ENCODE data around the gene CNTROB.
A peak's percentile ranks its signal among the peaks of the same experiment; 100 is the strongest.

The CNTROB gene, protein sequence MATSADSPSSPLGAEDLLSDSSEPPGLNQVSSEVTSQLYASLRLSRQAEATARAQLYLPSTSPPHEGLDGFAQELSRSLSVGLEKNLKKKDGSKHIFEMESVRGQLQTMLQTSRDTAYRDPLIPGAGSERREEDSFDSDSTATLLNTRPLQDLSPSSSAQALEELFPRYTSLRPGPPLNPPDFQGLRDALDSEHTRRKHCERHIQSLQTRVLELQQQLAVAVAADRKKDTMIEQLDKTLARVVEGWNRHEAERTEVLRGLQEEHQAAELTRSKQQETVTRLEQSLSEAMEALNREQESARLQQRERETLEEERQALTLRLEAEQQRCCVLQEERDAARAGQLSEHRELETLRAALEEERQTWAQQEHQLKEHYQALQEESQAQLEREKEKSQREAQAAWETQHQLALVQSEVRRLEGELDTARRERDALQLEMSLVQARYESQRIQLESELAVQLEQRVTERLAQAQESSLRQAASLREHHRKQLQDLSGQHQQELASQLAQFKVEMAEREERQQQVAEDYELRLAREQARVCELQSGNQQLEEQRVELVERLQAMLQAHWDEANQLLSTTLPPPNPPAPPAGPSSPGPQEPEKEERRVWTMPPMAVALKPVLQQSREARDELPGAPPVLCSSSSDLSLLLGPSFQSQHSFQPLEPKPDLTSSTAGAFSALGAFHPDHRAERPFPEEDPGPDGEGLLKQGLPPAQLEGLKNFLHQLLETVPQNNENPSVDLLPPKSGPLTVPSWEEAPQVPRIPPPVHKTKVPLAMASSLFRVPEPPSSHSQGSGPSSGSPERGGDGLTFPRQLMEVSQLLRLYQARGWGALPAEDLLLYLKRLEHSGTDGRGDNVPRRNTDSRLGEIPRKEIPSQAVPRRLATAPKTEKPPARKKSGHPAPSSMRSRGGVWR

DNA sequence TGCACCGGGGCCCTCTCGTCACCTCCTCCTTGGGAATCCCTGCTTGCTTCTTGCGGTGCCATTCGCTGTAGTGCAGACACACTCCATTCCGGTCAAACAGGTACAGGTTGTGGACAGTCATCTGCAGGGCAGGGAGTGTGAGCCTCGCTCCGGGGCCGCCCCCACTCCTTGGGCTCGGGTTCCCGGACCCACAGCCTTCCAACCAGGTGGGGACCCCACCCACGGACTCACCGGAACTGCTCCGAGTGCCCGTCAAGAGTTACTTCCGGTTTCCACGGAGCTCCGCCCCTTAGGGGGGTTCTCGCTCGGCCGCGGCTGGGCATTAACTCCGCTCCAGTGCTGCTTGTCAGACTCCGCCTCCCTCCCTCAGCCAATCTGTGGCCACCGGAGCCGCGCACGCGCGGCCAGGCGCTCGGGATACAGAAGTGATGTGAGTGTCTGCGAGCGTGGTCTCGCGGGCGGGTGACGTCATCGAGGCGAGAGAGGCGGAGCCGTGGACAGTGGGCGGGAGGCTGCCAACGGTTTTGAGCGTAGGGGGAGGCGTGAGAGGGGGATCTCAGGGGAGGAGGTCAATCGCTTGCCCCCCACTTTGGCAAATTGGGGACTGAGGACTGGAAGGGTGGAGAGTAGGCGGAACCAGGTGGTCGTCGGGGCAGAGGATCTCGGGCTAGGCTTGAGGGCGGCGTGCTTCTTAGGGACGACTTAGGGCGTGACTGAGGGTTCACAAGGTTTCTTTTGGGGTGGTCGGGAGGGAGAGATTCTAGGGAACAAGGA, at the start of gene CNTROB, which contains the start of gene TRAPPC1:
CNTROB (plus strand) TSS at position 498 of the 774 bp plus-strand sequence. CDS start 874 bp downstream, outside the sequence.
TRAPPC1 (minus strand) TSS at position 238 of the 774 bp plus-strand sequence; CDS start at position 121, 117 bp downstream.
- in situ Hi-C loops (cut with MboI; ENCODE audit: low sequenced_read_pairs, unreplicated experiment) = no loop called here
- TF ChIP-seq, protein P1, sequence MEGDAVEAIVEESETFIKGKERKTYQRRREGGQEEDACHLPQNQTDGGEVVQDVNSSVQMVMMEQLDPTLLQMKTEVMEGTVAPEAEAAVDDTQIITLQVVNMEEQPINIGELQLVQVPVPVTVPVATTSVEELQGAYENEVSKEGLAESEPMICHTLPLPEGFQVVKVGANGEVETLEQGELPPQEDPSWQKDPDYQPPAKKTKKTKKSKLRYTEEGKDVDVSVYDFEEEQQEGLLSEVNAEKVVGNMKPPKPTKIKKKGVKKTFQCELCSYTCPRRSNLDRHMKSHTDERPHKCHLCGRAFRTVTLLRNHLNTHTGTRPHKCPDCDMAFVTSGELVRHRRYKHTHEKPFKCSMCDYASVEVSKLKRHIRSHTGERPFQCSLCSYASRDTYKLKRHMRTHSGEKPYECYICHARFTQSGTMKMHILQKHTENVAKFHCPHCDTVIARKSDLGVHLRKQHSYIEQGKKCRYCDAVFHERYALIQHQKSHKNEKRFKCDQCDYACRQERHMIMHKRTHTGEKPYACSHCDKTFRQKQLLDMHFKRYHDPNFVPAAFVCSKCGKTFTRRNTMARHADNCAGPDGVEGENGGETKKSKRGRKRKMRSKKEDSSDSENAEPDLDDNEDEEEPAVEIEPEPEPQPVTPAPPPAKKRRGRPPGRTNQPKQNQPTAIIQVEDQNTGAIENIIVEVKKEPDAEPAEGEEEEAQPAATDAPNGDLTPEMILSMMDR (IDR thresholded peaks at IDR 0.05; ENCODE audit: borderline replicate concordance, control extremely low read depth, extremely low read depth, insufficient read depth, missing control alignments) = no peak
- DNase-seq (ENCODE audit: low spot score) = peak; percentile 100

DNA sequence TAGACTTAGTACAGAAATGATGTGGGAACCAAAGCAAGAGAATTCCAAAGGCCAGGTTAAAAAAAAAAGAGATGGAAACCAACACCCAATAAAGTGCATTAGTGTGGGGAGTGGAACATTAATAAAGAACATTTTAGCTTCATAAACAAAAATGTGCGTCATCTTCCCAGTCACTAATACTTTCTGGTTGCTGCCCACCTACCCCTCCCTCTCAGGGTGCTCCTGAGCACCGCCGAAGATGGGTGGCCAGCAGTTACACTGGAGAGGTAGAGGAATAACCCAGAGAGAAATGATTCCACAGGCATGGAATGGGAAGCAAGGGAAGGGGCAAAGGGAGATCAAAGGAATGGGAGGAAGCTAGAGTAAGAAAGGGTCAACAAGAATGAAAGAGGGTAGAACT, 49.4 kb upstream of the CNTROB start:
- TF ChIP-seq, protein P1 (IDR thresholded peaks at IDR 0.05; ENCODE audit: borderline replicate concordance, control extremely low read depth, extremely low read depth, insufficient read depth, missing control alignments) = no peak
- no peak for DNase-seq (ENCODE audit: low spot score)
- in situ Hi-C loops (cut with MboI; ENCODE audit: low sequenced_read_pairs, unreplicated experiment) = no loop called here

DNA sequence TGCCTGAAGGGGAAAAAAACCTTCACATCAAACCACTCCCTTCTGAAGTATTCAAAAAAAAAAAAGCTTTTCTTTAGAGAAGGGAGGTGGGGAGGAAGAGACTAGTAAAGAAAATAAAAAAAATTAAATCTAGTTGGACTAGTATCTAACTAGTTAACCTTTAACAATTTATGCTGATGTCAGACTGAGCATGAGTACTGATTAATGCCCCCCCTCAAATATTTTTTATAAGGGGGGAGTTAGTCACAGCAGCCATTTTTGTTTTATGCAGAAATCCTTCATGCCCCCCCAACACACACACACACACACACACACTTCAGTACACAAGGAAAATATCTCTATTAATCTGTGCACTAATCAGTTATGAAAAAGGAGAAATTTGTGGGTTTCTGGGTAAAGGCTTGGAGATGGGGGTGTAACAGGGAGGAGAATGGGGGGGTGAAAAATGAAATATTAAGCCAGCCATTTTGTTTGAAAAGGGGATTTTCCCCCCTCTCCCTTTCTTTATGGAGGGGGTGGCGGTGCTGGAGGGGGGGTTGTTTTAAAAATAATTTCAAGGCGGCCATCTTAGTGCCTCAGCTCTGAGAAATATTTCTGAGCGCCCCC, 48.1 kb upstream of the CNTROB start:
- DNase-seq (ENCODE audit: low spot score) = peak; percentile 63
- in situ Hi-C loops (cut with MboI; ENCODE audit: low sequenced_read_pairs, unreplicated experiment) = no loop called here
- TF ChIP-seq, protein P1 (IDR thresholded peaks at IDR 0.05; ENCODE audit: borderline replicate concordance, control extremely low read depth, extremely low read depth, insufficient read depth, missing control alignments) = no peak

DNA sequence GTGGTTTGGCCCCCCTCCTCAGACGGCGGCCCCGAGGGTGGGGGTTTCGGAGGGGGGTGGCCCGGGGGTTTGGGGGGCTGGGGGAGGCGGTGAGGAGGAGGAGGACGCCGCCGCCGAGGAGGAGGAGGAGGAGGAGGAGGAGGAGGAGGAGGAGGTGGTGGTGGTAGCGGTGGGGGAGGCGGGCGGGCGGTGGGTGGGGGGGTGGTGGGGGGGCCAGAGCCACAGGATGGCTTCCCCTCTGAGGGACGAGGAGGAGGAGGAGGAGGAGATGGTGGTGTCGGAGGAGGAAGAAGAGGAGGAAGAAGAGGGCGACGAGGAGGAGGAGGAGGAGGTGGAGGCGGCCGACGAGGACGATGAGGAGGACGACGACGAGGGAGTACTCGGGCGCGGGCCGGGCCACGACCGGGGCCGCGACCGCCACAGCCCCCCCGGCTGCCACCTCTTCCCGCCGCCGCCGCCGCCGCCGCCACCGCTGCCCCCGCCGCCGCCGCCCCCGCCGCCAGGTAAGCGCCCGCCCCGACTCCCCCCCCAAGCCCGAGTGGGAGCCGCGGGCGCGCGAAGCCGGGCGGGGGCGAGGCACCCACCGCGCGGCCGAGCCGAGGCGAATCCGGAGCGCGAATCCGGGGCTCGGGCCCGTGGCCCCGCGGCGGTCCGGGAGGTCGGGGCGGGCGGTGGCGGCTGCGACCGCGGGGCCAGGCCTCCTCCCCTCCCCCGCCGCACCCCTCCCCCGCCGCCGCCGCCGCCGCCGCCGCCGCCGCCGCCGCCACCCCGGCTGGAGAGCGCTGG, 47.2 kb upstream of the CNTROB start:
- in situ Hi-C loops (cut with MboI; ENCODE audit: low sequenced_read_pairs, unreplicated experiment) = no loop called here
- TF ChIP-seq, protein P1 (IDR thresholded peaks at IDR 0.05; ENCODE audit: borderline replicate concordance, control extremely low read depth, extremely low read depth, insufficient read depth, missing control alignments) = no peak
- peak; percentile 44 for DNase-seq (ENCODE audit: low spot score)

DNA sequence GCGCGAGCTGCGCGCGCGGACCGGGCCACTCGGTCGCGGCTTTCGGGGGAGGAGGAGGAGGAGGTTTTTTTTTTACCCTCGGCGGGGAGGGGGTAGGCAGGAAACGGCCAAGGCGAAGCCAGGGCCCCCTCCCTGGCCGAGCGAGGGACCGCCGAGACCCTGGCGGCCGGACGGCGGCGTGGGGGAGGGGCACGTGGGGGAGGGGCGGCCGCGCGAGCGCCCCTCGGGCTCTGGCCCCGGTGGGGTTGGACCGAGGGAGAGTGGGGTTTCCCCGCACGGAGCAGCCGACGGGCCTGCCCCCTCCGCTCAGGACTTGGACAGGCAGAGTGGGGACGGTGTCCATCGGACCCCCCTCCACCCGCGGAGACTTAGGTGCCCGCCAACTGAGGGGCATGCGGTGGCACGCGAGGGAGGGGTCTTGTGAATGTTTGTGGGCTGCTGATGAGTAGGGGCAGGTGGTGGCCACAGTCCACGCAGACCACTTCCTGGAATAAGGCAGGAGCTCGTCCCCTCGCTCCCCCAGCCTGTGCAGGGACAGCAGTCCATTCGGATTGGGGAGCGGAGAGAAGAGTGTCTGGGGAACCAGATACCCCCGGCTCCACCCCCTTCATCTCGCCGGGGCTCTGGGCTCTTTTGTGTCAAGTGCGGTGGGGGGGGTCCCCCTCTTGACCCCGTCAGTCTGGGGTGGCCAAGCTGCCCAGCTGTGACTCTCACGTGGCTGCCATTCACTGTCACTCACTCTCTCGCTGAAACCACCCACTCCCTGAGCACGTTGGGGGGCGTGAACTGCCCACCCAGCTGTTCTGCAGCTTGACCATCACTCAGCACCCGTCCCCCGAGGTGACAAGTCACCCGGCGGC, 46.4 kb upstream of the CNTROB start:
- peak; percentile 79 for DNase-seq (ENCODE audit: low spot score)
- TF ChIP-seq, protein P1 (IDR thresholded peaks at IDR 0.05; ENCODE audit: borderline replicate concordance, control extremely low read depth, extremely low read depth, insufficient read depth, missing control alignments) = peak; percentile 11
- in situ Hi-C loops (cut with MboI; ENCODE audit: low sequenced_read_pairs, unreplicated experiment) = no loop called here
